Measurements from ENCODE around the gene PPOX.

PPOX gene

DNA sequence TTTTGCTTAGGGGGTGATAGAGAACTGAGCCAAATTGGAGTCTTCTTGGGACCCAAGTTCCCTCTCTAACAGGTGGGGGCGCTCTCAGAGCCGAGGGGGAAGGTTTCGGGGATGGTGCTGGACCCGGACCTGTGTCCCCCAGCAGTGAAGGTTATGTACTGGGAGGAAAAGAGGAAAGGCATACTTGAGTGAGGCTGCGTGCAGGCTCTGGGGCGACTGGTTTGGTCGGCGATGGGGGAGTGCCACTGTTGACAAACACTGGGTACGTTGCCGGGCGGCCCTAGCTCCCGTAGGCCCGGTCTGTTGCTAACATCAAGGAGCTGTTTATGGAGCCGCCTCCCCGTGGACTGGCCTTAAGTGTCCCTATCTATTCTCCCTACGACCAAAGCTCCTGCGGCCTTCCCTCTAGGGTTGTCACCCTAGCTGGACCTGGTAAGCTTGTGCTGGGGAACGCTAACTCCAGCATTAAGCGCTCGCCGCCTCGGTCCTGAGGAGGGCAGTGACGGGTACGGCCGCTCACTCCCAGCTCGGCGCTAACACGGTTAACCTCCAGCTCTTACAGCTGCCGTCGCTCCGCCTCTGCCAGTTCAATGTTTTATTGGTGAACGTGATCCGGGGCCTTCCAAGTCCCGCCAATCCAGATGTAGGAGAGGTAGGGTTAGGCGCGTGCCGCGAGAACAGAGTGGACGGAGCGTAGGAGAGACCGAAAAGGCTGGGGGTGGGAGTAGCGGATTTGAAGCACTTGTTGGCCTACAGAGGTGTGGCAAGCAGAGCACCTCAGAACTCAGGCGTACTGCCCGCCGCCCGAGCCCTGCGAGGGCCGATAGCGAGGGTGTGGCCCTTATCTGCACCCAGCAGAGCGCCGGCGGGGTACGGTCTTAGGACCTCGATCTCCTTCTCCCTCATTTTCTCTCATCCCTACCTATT, at the start of gene PPOX:
Gene PPOX, plus strand, starts transcription at position 685 of the 927 bp plus-strand sequence. CDS start 422 bp downstream, outside the sequence.
- Mint-ChIP-seq H3K4me1 (ENCODE audit: low read depth) (peaks cover 31% of the 10 kb centered on the region), H3K9me3 (no peaks in the 10 kb centered on the region)

DNA sequence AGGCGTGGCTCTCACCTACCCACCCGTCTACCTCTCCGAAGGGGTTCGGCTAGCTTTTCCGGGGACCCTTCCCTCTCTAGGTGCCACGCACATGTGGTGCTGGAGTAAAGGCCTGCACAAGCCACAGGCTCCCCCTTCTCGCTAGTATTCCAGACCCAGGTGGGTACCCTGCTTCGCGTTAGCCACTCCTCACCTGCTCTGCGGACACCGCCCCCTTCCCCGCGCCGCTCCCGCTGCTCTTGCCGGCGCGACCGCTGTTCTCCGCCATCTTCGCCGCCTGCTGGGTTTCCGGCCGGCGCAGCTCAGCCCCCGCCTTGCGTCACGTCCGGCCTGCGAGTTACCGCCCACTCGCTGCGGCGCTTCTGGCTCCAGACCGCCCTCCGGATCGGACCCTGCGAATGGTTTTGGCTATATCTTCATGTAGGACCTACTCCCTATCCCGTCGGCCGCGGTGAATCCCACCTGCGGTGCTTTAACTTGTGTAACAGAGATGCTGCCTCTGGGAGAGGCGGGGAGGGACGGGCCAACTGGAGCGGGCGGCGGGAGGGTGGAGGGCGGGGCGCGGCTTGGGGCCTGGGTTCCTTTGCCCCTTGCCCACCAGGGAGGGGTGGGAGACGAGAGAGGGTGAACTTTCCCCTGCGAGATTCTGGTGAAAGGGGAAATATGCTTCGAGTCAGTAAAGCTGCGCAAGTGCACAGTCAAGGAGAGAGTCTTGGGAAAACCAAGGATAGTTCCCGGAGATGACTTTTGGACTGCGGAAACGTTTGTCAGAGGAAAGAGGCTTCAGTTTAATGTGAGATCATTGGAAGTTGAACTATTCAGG, 48.3 kb upstream of the PPOX start, which contains the start of the genes NIT1 and PFDN2:
Gene NIT1, plus strand, starts transcription at position 347 of the 823 bp plus-strand sequence. Its CDS starts 72 bp downstream, at position 419.
Gene PFDN2, minus strand, starts transcription at position 279 of the 823 bp plus-strand sequence. Its CDS starts 11 bp downstream, at position 268.
- H3K27ac Mint-ChIP-seq, result peak within 1 kb of the TSS; percentile 98
- H3K27me3 Mint-ChIP-seq (ENCODE audit: low read depth), result no peaks in the 10 kb centered on the region
- H3K4me1 Mint-ChIP-seq (ENCODE audit: low read depth), result peaks cover 49% of the 10 kb centered on the region
- H3K9me3 Mint-ChIP-seq, result no peaks in the 10 kb centered on the region
- H3K36me3 Mint-ChIP-seq (ENCODE audit: low read depth), result peaks cover 27% of the 10 kb centered on the region
- H3K4me3 Mint-ChIP-seq, result peak within 1 kb of the TSS; percentile 91

More for the DNA sequence above, at the start of gene PPOX:
- no peaks in the 10 kb centered on the region for H3K27me3 Mint-ChIP-seq (ENCODE audit: low read depth)
- H3K4me3 Mint-ChIP-seq, result peak within 1 kb of the TSS; percentile 91
- peaks cover 29% of the 10 kb centered on the region for H3K36me3 Mint-ChIP-seq (ENCODE audit: low read depth)
- peak within 1 kb of the TSS; percentile 98 for H3K27ac Mint-ChIP-seq

DNA sequence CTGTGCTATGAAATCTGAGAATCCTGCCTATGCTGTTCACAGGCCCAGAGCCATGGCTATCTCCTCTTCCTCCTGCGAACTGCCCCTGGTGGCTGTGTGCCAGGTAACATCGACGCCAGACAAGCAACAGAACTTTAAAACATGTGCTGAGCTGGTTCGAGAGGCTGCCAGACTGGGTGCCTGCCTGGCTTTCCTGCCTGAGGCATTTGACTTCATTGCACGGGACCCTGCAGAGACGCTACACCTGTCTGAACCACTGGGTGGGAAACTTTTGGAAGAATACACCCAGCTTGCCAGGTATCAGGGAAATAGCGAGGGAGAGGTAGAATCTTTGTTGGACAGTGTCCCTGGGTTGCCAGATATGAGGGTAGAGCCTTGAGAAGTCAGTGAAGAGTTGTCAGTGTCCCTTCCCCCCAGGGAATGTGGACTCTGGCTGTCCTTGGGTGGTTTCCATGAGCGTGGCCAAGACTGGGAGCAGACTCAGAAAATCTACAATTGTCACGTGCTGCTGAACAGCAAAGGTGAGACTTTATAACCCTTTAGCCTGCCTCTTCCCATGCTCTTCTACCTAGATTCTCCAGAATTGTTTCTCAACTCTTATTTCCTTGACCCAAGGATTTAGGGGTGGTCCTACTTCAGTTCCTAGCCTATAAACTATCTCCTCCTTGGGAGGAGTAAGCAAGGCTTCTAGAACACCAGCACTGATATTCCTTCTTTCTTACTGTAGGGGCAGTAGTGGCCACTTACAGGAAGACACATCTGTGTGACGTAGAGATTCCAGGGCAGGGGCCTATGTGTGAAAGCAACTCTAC, 46.9 kb upstream of the PPOX start:
- Mint-ChIP-seq H3K27me3 (ENCODE audit: low read depth) (no peaks in the 10 kb centered on the region), H3K4me3 (peak overlapping the region; percentile 91), H3K9me3 (no peaks in the 10 kb centered on the region), H3K36me3 (ENCODE audit: low read depth) (peaks cover 37% of the 10 kb centered on the region), H3K27ac (peak overlapping the region; percentile 98), H3K4me1 (ENCODE audit: low read depth) (peaks cover 38% of the 10 kb centered on the region)

DNA sequence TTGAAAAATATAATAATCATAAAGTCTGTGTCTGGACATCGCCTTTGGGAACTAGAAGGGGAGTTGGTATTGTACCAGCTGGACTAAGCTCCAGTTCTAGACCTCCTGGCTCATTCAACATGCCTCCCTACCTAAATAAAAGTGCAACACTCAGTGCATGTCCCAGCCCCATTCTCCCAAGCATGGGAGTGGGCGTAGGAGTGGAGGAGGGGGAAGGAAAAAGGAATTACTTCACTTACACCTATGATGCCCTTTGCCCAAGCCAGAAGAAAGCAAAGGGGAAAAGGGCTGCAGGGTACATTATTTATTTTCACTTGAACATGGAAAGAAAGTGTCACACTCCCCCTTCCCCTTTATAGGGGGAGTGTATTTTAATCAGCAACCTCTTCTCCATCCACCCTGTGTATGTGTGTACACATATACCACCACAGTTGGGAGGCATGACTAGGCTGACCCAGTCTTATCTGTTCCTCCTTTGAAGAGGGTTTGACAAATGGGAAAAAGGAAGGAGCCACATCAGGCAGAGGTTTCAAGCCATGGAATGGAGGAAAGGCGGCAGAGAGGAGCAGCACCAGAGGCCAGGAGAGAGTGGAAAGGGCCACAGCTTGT, 45.1 kb upstream of the PPOX start:
- no peaks in the 10 kb centered on the region for H3K27me3 Mint-ChIP-seq (ENCODE audit: low read depth)
- H3K4me1 Mint-ChIP-seq (ENCODE audit: low read depth), result peaks cover 31% of the 10 kb centered on the region
- H3K27ac Mint-ChIP-seq, result no peak overlapping the region
- H3K36me3 Mint-ChIP-seq (ENCODE audit: low read depth), result peaks cover 43% of the 10 kb centered on the region
- no peak overlapping the region for H3K4me3 Mint-ChIP-seq
- H3K9me3 Mint-ChIP-seq, result no peaks in the 10 kb centered on the region

DNA sequence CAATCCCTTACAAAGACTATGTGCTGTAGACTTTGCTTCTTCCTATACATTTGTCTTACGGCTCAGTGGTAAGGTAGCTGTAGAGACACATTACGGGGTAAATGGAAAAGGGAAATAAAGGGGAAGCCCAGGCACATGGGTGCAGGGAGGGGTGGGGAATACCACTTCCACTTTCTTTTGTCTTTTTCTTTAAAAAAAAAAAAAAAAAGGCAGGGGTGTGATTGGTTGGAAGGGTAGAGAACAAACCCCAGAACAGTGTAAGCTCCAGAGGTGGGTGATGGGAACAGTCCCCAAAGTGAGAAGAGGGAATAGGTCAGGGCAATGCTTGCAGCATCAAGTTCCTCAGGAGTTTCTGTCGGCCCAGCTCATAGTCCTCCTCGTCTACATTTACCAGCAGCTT, 44.4 kb upstream of the PPOX start:
- Mint-ChIP-seq H3K9me3 (no peaks in the 10 kb centered on the region), H3K4me1 (ENCODE audit: low read depth) (peaks cover 30% of the 10 kb centered on the region), H3K27me3 (ENCODE audit: low read depth) (no peaks in the 10 kb centered on the region), H3K4me3 (no peak overlapping the region), H3K36me3 (ENCODE audit: low read depth) (peaks cover 47% of the 10 kb centered on the region), H3K27ac (no peak overlapping the region)

DNA sequence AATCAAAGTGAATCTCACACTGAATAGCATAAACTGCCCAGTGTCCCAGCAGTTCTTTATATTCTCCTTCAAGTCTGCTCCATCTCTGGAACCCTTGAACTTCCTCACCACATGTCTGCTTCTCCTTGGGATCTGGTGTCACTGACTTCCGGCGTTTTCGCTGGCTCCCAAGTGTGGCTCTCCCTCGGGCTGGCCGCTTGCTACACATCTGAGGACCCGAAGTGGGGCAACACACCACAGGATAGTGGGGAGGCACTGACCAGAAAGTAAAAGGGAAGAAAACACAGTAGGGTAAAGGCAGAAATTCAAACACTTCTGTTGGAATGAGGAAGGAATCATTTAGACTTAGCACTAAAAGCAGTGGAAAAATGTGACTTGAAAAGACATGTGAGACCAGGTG, 43.3 kb upstream of the PPOX start:
- H3K27ac Mint-ChIP-seq, result no peak overlapping the region
- peaks cover 34% of the 10 kb centered on the region for H3K4me1 Mint-ChIP-seq (ENCODE audit: low read depth)
- H3K9me3 Mint-ChIP-seq, result no peaks in the 10 kb centered on the region
- H3K4me3 Mint-ChIP-seq, result no peak overlapping the region
- peaks cover 51% of the 10 kb centered on the region for H3K36me3 Mint-ChIP-seq (ENCODE audit: low read depth)
- no peaks in the 10 kb centered on the region for H3K27me3 Mint-ChIP-seq (ENCODE audit: low read depth)

DNA sequence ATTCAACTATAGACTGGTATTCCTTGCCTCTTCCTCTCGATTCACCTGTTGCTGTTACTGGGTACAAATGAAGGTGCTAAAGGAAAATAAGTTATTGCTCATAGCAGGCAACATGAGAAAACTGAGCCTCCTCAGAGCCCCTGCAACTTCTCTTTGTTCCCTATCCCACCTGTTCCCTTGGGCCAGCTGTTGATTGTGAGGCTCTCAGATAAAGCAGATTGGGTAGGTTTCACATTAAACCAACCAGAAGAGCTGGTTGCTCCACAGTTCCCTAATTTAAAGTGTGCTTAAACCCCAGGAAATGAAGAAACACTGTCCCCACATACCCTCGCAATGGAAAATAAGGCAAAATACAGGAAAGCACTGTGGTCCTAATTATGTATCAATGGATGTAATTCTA, 38.6 kb upstream of the PPOX start:
- Mint-ChIP-seq H3K4me3 (no peak overlapping the region), H3K36me3 (ENCODE audit: low read depth) (peaks cover 41% of the 10 kb centered on the region), H3K4me1 (ENCODE audit: low read depth) (peaks cover 42% of the 10 kb centered on the region), H3K9me3 (no peaks in the 10 kb centered on the region), H3K27me3 (ENCODE audit: low read depth) (no peaks in the 10 kb centered on the region), H3K27ac (no peak overlapping the region)

DNA sequence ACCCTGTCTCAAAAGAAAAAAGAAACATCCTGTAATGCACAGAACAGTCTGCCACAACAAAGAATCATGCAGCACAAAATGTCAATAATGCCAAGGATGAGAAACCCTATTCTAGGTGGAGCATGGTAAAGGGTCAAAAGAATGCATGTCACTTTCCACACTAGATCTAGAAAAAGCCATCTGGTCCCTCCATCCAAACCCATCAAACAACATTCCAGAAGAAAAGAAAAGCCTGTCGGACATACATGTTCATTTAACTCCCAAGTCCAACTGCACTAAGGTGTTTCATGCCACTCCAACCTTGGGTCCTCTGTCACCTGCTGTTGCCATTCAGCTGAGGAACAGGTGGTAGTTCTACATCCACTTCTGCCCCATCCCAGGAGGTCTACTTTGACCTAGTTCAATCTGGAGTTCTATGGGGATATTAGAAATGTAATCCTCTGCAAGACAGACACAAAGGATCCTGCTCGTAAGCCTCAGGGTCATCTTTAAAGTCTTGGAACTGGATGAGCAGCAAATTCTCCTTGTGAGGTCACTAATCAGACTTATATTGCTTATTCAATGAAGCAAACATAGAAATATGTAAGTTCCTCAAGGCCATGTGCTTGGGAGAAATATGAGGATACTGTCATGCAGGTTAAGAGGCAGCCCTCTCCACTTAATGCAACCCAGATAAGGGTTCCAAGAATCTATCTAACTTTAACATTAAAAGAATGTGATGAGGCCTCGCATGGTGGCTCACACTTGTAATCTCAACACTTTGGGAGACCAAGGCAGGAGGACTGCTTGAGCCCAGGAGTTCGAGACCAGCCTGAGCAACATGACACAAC, 37.4 kb upstream of the PPOX start:
- H3K36me3 Mint-ChIP-seq (ENCODE audit: low read depth), result peaks cover 33% of the 10 kb centered on the region
- H3K4me3 Mint-ChIP-seq, result no peak overlapping the region
- peaks cover 42% of the 10 kb centered on the region for H3K4me1 Mint-ChIP-seq (ENCODE audit: low read depth)
- H3K27me3 Mint-ChIP-seq (ENCODE audit: low read depth), result no peaks in the 10 kb centered on the region
- H3K9me3 Mint-ChIP-seq, result no peaks in the 10 kb centered on the region
- H3K27ac Mint-ChIP-seq, result no peak overlapping the region

DNA sequence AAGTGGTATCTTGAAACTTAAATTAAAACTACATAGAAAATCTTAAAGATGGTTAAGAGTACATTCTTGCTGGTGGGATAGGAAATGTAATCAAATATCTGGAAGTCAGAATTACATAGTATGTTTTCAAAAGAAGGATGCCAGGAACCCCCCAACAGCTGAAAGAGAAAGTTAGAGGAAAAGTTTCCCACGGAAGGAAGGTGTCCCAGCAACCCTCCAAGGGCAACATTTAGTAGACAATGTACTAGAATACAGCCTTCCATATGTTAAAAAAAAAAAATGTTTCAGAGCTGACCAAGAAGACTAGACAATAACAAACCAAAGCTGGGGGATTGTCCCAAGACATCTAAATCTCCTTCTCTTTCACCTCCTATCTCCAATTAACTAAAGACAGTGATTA, 36.0 kb upstream of the PPOX start:
- H3K27me3 Mint-ChIP-seq (ENCODE audit: low read depth), result no peaks in the 10 kb centered on the region
- peaks cover 44% of the 10 kb centered on the region for H3K4me1 Mint-ChIP-seq (ENCODE audit: low read depth)
- H3K4me3 Mint-ChIP-seq, result no peak overlapping the region
- H3K27ac Mint-ChIP-seq, result no peak overlapping the region
- H3K36me3 Mint-ChIP-seq (ENCODE audit: low read depth), result peaks cover 28% of the 10 kb centered on the region
- no peaks in the 10 kb centered on the region for H3K9me3 Mint-ChIP-seq

DNA sequence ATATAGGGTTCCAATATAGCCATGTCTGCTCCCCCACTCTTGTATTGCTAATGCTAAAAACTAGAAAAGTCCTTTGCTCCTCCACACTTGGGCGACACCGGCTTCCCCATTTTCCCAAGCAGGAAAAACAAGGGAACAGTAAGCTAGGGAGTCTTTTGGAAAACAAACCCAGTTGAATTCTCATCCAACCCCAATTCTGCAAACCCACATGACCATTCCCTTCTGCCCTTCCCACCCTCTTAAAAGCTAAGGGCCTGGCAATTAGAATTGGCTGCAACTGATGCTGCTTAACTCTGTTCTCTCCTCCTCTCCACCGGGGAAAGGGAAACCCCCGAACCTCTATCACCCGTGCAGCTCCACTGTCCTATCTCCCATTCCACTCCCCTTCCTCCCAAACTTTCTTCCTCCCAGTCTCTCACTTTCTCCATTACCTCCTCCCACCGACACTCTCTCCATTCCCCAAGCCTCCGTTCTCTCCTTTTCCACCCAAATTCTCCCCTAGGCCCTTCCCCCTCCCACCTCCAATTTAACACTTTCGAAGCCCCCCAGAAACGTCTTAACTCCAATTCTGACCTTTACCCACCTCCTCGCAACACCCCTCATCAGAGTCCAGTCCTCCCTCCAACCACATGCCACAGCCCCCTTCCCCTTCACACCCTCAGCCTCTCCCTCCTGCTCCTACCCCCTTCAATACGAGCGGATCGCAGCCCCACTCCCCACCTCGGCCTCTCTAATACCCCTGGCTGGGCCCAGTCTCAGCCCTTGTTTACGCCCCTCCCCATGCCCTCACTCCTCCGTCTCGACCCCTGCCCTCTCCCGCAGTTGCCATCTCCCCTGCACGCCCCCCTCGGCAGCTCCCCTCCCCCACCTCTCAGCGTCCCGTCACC, 34.5 kb upstream of the PPOX start:
- peaks cover 19% of the 10 kb centered on the region for H3K36me3 Mint-ChIP-seq (ENCODE audit: low read depth)
- H3K4me3 Mint-ChIP-seq, result no peak overlapping the region
- no peaks in the 10 kb centered on the region for H3K27me3 Mint-ChIP-seq (ENCODE audit: low read depth)
- H3K9me3 Mint-ChIP-seq, result no peaks in the 10 kb centered on the region
- H3K4me1 Mint-ChIP-seq (ENCODE audit: low read depth), result peaks cover 41% of the 10 kb centered on the region
- peak overlapping the region; percentile 88 for H3K27ac Mint-ChIP-seq

DNA sequence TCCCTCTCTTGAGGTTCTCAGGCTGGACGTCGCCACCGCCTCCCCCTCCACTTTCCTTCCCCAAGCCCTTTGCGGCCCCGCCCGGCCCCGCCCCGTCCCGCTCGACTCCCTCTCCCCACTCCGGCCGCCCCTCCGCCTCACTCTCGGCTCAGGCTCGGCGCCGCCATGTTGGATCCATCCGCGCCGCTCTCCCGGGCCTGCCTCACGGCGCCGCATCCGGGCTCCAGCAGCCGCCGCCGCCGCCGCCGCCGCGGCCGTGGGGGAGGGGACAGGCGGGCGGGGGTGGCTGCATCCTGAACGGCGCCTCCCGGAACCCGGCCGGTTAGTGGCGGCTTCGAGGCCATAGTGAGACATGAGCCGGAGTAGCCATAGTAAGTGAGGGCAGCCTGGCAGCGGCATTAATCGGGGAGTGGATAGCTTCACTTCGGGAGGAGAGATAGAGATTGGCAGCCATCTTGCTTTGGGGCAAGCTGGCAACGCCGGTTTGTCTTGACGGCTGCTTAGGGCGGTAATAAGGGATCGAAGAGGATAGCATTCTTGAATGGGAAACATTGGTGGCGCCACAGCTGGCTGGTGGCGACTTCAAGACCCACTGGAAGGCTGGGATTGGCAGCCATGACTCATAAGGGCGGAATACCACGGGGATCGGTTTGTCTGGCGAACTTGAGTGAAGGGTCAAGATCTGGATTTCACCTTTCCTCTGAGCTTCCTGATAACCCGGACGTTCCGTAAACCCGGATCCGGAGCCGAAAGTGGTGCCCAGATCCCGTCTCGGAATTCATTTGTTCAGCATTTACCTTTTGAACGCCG, 33.6 kb upstream of the PPOX start, which contains the start of gene DEDD:
Gene DEDD, minus strand, starts transcription at position 258 of the 810 bp plus-strand sequence. CDS start 8,205 bp downstream, outside the sequence.
- Mint-ChIP-seq H3K36me3 (ENCODE audit: low read depth) (peaks cover 11% of the 10 kb centered on the region), H3K27ac (peak within 1 kb of the TSS; percentile 88), H3K27me3 (ENCODE audit: low read depth) (no peaks in the 10 kb centered on the region), H3K4me1 (ENCODE audit: low read depth) (peaks cover 37% of the 10 kb centered on the region), H3K9me3 (no peaks in the 10 kb centered on the region), H3K4me3 (no peak within 1 kb of the TSS)

All from T-helper 1 cell treated with Interleukin-12 subunit alpha and Interleukin-12 subunit beta and Interleukin-4 antibody, amounts not matched to agents 30 μg/mL and 1 μg/mL, for 36 hours (primary cell).